Esophagus squamous epithelium (tissue), 5 donors: ENCODE results near the gene LIPM. TPM values are rescaled to one million over a fixed set of nuclear protein-coding genes. Genes with fewer than 3 reads are reported as not detected.

Experiments used
- DNase-seq: peaks from one replicate; lab custom pipeline; 2025; lab: John Stamatoyannopoulos, UW
- H3K27ac ChIP-seq, 4 donors: fragments of 200-600 bp; sonication (generic); one replicate each; pipeline ENCODE4 v1.5.1; 2016 to 2019; ENCODE audit warnings: mild to moderate bottlenecking in 1 of 4
- H3K27me3 ChIP-seq, 4 donors: fragments of 200-600 bp; sonication (generic); 1 replicate in 3 of 4; 2 replicates in 1 of 4; pipeline versions ENCODE4 v1.5.1 to v1.6.0; 2017 to 2021; ENCODE audit warnings: antibody characterized with exemption in 1 of 4
- H3K36me3 ChIP-seq, 3 donors: fragments of 200-600 bp; sonication (generic); one replicate each; pipeline ENCODE4 v1.5.1; 2016 to 2019
- H3K4me1 ChIP-seq, 3 donors: fragments of 200-600 bp; sonication (generic); one replicate each; pipeline ENCODE4 v1.5.1; 2017 to 2019
- H3K4me3 ChIP-seq, 4 donors: fragments of 200-600 bp; sonication (generic); 1 replicate in 3 of 4; 2 replicates in 1 of 4; pipeline ENCODE4 v1.5.1; 2016 to 2019; ENCODE audit warnings: mild to moderate bottlenecking in 2 of 4, moderate library complexity in 1 of 4
- H3K9me3 ChIP-seq, 3 donors: fragments of 200-600 bp; sonication (generic); one replicate each; pipeline ENCODE4 v1.5.1; 2016 to 2019
- POLR2A ChIP-seq, 4 donors: fragments of 450-650 bp; IDR thresholded peaks; one replicate each; pipeline ENCODE4 v1.6.1; 2017; ENCODE audit warnings: antibody characterized with exemption in 4 of 4, mild to moderate bottlenecking in 4 of 4, moderate library complexity in 3 of 4
- WGBS, 2 donors: methylation state at CpG; one replicate each; pipeline ENCODE4 v1.1.5; 2018; 5-methylcytosine and 5-hydroxymethylcytosine counted together
- intact Hi-C: fragments of 100-400 bp; cut with DNase I; formaldehyde crosslinking; loops from one replicate; pipeline ENCODE4 v1.15.0; 2022
- total RNA-seq, 4 donors: library from RNA; depleted of rRNA; stranded (reverse); fragments of >200 nt; gene quantifications; one replicate each; pipeline ENCODE4 v1.1.0, GENCODE V29; 2016
- TF ChIP-seq, protein P1 (sequence below), 6 experiments: fragments of 450-650 bp in 4 of 6; fragments of 200-600 bp in 2 of 6; sonication (generic) in 2 of 6; IDR thresholded peaks; one replicate each; pipeline ENCODE4 v1.5.1; 2016 to 2019; ENCODE audit warnings: antibody characterized with exemption in 6 of 6, mild to moderate bottlenecking in 4 of 6, moderate library complexity in 4 of 6
- donor health status: DM: yes; HTN: yes; CAD: no.

Gene LIPM
- total RNA-seq, 4 donors from 2014 or later: not detected

DNA sequence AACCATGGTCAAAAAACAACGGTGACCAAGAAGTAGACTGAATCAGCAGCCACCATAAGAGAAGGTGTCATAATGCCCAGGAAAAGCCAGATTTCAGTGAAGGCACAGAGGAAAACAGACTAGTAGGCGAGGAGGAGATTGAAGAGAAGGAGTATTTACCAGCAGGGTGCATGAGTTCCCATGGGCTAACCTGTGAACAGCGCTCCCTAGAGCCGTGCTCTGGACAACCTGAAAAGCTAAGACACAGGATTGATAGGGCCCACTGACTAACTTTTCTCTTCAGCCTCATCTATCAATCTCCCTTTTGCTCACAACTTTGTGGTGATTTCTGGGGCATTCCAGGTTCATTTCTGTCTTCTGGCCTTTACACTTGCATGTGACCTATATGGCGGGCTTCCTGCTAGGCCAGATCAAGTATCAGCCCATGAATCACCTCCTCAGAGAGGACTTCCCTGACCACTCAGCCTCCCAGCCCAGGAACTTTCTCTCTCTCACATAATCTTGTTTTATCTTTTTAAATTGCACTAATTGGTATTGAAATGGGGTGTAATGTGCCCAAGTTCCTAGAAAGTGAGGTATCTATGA lies 36.3 kb downstream of the LIPM start:
- no peak overlapping the region for H3K27ac ChIP-seq

DNA sequence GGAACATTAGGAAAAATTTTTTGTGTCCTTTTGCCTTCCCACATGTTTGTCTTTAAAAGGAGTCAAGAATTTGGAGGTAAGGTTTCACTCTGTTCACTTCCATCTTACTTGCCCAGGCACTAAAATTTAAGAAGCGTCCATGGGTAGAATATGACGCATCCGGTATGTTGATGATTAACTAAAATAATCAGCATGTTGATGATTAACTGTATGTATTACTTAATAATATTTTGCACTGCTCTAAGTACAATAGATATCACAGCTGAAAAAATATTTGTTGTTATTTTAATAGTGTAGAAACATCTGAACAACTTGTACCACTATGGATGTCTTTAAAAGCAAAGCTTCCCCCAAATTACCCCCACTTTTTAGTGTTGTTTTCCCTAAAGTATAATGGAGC lies 37.6 kb downstream of the LIPM start:
- Histone ChIP-seq H3K27me3 (no peaks in the 10 kb centered on the region), H3K9me3 (no peaks in the 10 kb centered on the region), H3K4me1 (peaks cover 0 to 52% (median 0%) of the 10 kb centered on the region in 3 donors), H3K4me3 (no peak overlapping the region), H3K27ac (no peak overlapping the region), H3K36me3 (no peaks in the 10 kb centered on the region)
- TF ChIP-seq, protein P1, sequence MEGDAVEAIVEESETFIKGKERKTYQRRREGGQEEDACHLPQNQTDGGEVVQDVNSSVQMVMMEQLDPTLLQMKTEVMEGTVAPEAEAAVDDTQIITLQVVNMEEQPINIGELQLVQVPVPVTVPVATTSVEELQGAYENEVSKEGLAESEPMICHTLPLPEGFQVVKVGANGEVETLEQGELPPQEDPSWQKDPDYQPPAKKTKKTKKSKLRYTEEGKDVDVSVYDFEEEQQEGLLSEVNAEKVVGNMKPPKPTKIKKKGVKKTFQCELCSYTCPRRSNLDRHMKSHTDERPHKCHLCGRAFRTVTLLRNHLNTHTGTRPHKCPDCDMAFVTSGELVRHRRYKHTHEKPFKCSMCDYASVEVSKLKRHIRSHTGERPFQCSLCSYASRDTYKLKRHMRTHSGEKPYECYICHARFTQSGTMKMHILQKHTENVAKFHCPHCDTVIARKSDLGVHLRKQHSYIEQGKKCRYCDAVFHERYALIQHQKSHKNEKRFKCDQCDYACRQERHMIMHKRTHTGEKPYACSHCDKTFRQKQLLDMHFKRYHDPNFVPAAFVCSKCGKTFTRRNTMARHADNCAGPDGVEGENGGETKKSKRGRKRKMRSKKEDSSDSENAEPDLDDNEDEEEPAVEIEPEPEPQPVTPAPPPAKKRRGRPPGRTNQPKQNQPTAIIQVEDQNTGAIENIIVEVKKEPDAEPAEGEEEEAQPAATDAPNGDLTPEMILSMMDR (IDR thresholded peaks at IDR 0.05): no peak
- no peak for TF ChIP-seq POLR2A (IDR thresholded peaks at IDR 0.05)
- intact Hi-C loops: no loop called here
- DNase-seq: no peak
- 86 to 95% methylated on average over 3 of the region's 3 CpGs for WGBS, 2 donors

More for the DNA sequence above, 36.3 kb downstream of the LIPM start:
- intact Hi-C loops: loop anchor here (5.0 kb wide), 1 partner anchor 93 kb away; no protein-coding TSS in a partner anchor
- H3K4me3 ChIP-seq: no peak overlapping the region
- WGBS, 2 donors: 85 to 91% methylated on average over 5 of the region's 5 CpGs
- H3K36me3 ChIP-seq: no peaks in the 10 kb centered on the region
- no peak for DNase-seq
- no peaks in the 10 kb centered on the region for H3K27me3 ChIP-seq
- H3K4me1 ChIP-seq: peaks cover 0 to 54% (median 0%) of the 10 kb centered on the region in 3 donors
- TF ChIP-seq, protein P1 (IDR thresholded peaks at IDR 0.05): no peak
- no peak for TF ChIP-seq POLR2A (IDR thresholded peaks at IDR 0.05)
- H3K9me3 ChIP-seq: no peaks in the 10 kb centered on the region

DNA sequence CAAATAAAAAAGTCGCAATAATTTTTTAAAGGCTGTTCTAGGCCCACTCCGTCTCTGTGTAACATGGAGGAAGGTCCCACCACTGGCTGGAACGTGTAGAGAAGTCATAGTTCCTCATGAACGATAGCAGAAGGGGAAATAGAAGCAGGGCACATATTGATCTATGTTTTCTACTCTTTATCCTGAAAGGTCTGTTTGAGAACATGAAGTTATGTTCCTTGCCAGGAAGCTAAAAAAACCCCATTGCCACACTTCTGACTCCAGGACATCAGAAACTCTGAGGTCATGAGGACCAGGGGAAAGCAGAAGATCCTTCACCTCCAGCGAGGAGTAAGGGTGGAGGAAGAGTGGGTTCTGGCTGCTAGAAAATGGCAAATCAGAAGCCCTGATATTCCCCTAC lies 38.4 kb downstream of the LIPM start:
- no peak for DNase-seq
- Histone ChIP-seq H3K4me1 (peaks cover 0 to 45% (median 0%) of the 10 kb centered on the region in 3 donors), H3K36me3 (no peaks in the 10 kb centered on the region), H3K27ac (no peak overlapping the region), H3K4me3 (no peak overlapping the region), H3K27me3 (no peaks in the 10 kb centered on the region), H3K9me3 (no peaks in the 10 kb centered on the region)
- intact Hi-C loops: no loop called here
- 87 to 95% methylated on average over 4 to 5 of the region's 5 CpGs for whole genome bisulfite sequencing, 2 donors
- TF ChIP-seq, protein P1 (IDR thresholded peaks at IDR 0.05): no peak
- no peak for TF ChIP-seq POLR2A (IDR thresholded peaks at IDR 0.05)

DNA sequence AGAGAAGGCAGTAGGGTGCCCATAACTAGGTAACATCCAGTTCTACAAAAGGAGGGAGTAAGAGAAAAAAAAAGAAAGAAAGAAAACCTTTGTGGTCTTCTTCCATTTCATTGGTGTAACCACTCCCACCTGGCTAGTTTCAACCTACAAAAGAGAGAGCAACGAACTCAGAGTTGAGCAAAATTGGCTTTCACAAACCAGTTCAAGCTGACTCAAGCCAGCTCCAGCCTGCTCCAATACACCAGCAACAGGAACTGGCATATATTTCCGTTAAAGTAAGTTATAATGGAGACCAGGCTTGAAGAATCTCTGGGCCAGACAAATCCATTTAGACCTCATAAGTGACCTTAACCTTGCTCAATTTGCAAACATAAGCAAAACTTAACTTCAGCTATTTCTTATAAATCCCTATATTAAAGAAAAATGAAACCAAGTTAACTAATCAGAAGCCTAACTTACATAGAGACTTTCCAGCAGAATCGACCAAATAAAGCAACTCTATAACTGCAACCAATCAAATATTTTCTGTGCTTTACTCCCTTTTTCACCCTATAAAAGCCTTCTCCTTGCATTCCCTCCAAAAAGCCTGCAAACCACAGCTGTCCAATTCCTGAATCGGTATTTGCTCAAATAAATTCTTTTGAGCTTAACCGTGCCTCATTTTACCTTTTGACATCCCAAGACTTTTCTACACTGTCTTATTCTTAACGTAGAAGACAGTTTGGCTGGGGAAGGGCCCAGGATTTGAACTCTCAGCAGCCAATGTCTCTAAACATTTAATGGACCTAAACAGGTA lies 39.0 kb downstream of the LIPM start:
- Histone ChIP-seq H3K4me3 (no peak overlapping the region), H3K27ac (no peak overlapping the region), H3K9me3 (no peaks in the 10 kb centered on the region), H3K4me1 (peaks cover 0 to 38% (median 0%) of the 10 kb centered on the region in 3 donors), H3K27me3 (no peaks in the 10 kb centered on the region), H3K36me3 (no peaks in the 10 kb centered on the region)
- 58 to 69% methylated on average over 6 of the region's 6 CpGs for WGBS, 2 donors
- intact Hi-C loops: no loop called here
- TF ChIP-seq POLR2A (IDR thresholded peaks at IDR 0.05): no peak
- TF ChIP-seq, protein P1 (IDR thresholded peaks at IDR 0.05): no peak
- no peak for DNase-seq

DNA sequence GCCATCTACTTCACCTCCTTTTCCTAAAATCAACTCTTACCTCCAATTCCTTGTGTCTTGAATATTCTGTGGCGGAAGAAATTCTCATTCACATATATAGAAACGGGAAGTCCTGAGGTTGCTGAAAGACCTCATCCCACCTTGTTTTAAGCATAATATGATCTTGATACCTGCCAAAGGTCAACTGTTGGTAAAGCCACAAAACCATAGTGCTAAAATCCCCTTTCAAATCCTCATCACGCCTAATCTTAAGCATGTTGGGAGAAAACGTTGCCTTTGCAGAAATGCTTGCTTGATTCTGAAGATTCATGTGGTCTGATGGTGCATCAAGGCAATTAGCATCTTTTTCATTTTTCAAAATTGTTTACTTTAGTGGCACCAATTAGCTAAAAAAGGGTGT lies 40.6 kb downstream of the LIPM start:
- Histone ChIP-seq H3K4me1 (peaks cover 0 to 24% (median 0%) of the 10 kb centered on the region in 3 donors), H3K27me3 (no peaks in the 10 kb centered on the region), H3K27ac (no peak overlapping the region), H3K9me3 (no peaks in the 10 kb centered on the region), H3K36me3 (no peaks in the 10 kb centered on the region), H3K4me3 (no peak overlapping the region)
- TF ChIP-seq POLR2A (IDR thresholded peaks at IDR 0.05): no peak
- TF ChIP-seq, protein P1 (IDR thresholded peaks at IDR 0.05): no peak
- WGBS, 2 donors: 89 to 93% methylated on average over 4 of the region's 4 CpGs
- no peak for DNase-seq
- intact Hi-C loops: no loop called here
